Endometrial microvascular endothelial cells (primary cell): Measurements from ENCODE around the gene PADI4. TPM values are rescaled to one million over a fixed set of nuclear protein-coding genes. Genes with fewer than 3 reads are reported as not detected.

Experiments
- in situ Hi-C: cut with HindIII; loops from 2 replicates; pipeline ENCODE4 v1.10.0; 2017; ENCODE audit warnings: low sequenced_read_pairs, low pct_unique_long_range_greater_than_20kb; ENCODE audit errors: inconsistent ontology term
- total RNA-seq: library from RNA; depleted of rRNA; stranded (reverse); fragments of >200 nt; gene quantifications from one replicate; pipeline ENCODE4 v1.2.3, GENCODE V29; 2015; ENCODE audit errors: inconsistent ontology term

Gene PADI4
- total RNA-seq, 1 donor from 2014 or later: not detected

DNA sequence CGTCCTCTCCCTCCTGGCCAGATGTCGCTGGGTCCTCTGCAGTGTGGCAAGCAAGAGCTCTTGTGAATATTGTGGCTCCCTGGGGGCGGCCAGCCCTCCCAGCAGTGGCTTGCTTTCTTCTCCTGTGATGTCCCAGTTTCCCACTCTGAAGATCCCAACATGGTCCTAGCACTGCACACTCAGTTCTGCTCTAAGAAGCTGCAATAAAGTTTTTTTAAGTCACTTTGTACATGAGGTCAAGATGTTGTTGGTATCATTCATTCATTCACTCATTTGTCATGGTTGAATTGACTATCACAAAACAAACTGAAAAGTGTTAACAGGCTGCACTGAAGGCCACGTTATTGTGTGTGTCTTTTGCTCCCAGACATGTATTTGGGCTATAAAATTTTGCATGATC, 55.8 kb downstream of the PADI4 start:
- in situ Hi-C loops: no loop called here

DNA sequence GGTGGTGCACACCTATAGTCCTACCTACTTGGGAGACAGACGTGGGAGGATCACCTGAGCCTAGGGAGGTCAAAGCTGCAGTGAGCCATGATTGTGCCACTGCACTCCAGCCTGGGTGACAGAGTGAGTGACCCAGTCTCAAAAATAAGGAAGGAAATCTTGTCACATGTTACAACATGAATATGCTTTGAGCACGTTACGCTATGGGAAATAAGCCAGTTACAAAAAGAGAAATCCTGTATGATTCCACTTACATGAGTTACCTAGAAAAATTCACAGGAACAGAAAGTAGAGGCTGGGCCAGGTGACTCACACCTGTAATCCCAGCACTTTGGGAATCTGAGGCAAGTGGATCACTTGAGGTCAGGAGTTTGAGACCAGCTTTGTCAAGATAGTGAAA, 57.3 kb downstream of the PADI4 start:
- in situ Hi-C loops: no loop called here

DNA sequence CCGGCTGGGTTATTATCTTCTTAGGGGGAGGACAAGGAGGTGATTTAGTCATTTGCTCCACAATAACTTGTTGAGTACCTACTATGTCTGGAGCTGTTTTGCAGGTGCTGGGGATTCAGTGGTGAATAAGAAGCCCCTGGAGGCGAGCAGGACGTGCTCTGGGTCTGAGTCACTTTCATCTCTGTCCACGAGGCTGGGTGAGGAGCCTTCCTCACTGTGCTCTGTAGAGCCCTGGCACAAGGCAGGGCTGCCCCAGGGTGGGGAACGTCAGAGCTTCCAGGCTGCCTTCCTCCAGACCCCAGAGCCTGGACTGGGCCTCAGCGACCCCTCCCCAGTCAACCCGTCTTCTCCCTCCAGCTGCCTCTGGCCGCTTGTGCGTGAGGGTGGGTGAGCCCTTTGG, 61.5 kb downstream of the PADI4 start:
- in situ Hi-C loops: no loop called here

DNA sequence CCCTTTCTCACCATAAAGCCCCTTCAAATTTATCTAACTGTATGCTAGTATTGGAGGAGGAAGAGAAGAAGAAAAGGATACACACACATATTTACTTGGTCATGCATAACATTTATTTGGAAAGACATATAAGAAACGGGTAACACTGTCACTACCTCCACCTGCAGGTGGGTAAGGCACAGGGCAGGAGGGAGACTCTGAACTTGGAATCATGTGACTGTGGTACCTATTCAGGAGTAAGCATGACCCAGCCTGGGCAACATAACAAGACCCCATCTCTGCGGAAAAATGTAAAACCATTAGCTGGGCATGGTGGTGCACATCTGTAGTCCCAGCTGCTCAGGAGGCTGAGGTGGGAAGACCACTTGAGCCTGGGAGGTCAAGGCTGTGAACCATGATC, 62.6 kb downstream of the PADI4 start:
- in situ Hi-C loops: no loop called here

DNA sequence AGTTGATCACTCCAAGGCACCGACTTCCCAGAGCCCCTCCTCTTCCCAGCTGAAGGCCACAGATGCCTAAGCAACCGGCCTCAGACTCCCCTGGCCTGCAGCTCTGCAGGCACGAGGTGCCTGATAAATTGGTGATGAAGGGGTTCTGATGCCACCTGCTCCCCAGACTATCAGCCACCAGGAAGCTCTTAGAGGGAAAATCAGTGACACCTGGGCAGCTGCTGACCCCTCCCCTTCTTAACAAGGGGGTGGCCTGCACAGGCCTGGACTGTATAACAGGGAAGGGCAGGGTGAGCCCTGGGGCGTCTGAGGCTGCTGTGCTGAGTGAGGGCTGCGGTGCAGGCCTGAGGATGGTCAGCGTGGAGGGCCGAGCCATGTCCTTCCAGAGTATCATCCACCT, 63.9 kb downstream of the PADI4 start, which contains the start of gene PADI6:
Gene PADI6 (plus strand): TSS at position 301 of the 400 bp plus-strand sequence. CDS start 50 bp downstream, at position 351.
- in situ Hi-C loops: no loop called here

DNA sequence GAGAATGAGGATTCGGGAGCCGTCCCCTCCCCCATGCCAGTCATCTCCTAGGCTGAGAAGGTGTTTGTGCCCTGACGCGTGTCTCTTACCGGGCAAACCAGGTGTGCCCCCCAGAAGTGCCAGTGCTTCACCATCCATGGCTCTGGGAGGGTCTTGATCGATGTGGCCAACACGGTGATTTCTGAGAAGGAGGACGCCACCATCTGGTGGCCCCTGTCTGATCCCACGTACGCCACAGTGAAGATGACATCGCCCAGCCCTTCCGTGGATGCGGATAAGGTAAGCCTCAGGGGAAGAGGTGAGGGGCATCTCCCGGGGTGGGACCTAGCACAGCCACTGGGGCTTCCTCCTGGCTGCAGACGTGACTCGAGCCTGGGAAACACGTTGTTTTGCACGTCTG, 65.0 kb downstream of the PADI4 start:
- in situ Hi-C loops: no loop called here

DNA sequence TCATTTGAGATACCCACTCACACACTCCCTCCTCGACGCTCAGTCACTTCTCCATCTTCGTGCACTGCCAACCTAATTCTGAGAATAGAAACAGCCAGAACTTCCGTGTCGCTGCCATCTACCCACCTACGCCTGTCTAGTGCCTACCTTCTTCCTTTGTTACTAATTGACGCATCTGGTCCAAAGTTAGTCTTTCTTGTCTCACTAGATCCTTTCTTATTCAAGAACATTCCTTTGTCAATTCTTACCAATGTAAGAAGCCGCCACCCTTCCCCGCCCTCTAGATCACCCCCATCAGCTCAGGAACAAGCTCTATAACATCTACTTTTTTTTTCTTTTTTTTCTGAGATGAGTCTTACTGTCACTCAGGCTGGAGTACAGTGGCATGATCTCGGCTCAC, 67.7 kb downstream of the PADI4 start:
- in situ Hi-C loops: no loop called here

DNA sequence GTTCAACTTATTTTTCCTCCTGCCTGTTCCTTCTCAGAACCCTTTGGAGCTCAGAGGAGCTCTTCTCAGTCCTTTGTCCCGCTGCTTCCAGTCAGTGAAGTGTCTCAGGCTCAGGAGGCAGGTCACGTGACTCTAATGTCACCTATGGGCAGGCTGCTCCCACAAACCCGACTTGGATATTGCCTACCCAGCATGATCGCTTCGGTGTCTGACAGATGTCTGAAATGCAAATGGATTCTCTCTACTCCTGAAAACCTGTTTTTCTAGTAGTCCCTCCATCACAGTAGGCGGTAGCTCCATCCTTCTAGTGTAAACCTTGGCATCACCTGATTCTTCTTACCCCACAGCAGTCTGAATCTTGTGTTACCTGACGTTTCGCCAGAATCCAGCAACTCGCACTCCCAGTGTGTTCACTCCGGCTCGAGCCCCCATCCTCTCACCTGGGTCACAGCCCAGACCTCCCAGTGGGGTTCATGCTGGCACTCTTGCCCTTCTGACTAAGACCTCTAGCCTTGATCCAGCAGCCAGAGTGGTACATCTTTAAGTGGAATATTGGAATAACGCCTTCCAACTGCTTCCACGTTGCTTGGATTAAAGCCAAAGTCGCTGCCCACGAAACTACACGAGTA, 69.4 kb downstream of the PADI4 start:
- in situ Hi-C loops: no loop called here

DNA sequence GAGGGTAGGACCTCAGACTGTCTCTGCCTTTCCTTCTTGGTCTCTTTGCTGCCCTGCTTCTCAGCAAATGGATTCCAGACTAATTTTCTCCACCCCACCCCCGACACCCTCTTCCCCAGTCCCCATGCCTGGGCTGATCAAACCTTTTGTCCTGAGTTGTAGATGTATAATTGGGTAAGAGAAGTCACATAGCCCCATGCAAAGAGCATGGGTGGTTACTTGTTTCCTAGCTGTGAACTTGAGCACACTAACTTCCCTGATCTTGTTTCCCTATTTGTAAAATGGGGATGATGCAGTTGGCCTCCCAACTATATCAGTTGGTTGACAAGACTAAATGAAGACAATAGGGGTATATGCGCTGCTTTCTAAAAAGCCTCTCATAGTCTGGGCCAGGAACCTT, 73.2 kb downstream of the PADI4 start:
- in situ Hi-C loops: no loop called here

DNA sequence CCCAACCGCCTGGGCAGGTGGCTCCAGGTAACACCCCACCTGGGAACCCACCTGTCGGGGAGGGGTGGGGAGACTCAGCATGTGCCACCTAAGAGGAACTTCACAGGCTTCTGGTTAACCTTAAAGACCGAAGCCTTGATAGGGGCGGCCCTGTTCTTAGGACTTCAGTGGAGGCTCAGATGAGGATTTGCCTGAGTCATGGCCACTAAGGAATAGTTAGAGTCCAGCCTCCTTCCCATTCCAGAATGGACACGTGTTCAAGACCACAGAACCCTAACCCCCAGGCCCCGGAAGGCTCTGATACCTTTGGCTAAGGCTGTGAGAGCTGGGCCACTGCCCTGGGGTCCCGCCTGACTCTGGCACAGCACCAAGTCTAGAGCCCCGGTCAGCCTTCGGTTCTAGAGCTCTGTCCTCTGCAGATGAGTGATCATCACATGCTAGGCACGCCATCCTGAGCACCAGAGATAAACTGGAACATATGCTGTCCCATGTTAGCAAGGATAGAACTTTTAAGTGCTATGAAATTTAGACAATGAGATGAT, 84.3 kb downstream of the PADI4 start:
- in situ Hi-C loops: no loop called here

DNA sequence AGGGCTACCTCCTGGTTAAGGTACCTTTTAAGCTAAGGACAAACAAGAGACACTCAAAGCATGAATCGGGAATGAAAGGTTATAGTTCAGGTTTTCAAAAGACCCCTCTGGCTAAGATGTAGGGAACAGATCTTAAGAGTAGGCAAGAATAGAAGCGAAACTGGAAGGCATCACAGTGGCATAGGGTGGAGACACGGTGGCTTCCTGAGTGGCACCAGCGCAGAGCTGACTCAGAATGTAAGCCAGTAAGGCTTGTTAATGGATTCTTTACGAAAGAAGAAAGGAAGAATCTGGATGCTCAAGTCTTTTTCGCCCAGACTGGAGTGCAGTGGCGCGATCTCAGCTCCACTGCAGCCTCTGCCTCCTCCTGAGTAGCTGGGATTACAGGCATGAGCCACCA, 85.2 kb downstream of the PADI4 start:
- in situ Hi-C loops: no loop called here

DNA sequence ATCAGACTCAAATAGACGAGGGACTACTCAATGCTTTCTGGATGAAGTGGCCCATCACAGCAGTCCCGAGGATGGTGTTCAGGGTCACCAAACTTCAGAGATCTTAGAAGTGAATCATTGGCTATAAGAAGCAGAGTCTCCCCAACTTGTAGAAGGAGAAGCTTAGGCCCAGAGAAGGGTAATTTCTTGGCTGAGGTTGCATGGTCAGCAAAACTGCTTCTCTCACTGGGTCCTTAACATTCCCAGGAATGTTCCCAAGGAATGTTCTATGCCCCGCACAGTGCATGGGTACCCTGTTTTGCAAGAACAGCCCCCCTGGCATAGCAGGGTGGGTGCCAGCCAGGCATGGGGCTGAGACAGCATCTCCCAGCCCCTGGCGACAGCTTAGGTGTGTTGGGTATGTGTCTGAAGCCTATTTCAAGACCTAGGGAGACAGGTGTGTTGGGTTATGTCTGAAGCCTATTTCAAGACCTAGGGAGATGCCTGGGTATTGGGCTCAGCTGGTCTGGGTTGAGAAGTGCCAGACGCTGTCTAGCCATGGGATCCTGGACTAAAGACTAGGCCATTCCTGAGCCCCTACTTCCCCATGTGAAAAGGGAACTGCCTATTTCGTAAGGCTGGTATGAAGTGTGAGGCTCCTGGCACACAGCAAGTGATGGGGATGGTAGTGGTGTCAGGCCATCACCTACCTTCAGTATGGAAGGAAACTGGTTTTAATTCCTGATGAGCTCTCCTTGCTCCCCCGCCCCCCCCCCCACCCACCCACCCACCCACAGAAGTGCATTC, 90.1 kb downstream of the PADI4 start:
- in situ Hi-C loops: no loop called here

DNA sequence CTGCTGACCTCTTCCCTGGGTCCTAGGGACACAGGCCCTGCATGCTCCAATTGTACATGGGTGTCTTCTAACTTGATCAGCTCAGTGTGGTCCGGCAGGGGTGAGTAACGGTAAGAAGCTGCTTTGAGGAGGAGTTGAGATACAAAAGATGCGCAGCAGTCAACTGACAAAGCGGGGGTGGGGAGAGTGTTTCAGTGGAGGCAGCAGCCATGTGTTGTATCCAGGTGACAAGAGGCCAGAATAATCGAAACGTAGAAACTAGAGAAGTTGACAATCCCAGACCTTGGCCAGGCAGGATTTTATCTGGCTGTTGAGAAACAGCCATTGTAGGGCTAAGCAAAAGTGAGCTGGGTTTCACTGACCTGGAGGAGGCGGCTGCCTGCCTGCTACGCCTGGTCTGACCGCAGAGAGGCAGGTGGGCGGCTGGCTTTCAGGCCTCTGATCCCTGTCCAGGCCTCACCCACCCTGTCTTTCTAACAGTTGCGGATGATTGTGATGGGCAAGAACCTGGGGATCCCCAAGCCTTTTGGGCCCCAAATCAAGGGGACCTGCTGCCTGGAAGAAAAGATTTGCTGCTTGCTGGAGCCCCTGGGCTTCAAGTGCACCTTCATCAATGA, 92.8 kb downstream of the PADI4 start:
- in situ Hi-C loops: no loop called here

DNA sequence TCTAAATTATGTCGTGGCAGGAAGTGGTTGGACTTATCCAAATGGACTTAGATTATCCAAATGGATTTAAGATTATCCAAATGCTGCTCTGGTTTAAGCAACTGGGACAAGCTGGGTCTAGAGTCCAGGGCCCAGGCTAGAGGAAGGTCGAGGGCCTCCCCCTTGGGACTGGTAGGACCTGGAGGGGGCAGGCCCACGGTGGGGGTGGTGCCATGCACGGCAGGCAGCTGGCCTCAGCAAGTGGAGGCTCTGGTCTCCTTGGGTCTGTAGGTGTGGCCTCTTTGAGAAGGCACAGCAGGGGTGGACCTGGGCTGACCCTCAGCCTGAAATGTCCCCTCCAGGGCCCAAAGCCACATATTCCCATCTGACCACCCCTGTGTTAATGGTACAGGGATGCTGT, 93.8 kb downstream of the PADI4 start:
- in situ Hi-C loops: no loop called here

DNA sequence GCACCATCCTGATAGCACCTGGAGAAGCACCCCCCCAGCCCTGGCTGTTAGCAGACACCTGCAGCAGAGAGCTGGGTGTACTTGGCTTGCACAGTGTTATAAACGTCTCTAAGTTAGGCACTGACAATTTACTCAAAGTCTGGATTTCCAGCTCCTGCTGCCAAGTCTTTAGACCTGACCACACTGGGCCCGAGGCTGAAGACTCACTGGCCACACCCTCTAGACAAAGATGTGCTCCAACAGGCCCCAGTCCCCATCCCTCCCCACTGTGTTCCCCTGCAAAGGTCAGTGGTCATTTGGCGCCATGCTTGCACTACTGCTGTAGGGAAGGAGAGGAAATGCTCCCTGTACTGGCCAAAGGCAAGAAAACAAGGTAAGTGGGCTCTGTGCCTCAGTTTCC, 95.1 kb downstream of the PADI4 start:
- in situ Hi-C loops: no loop called here

DNA sequence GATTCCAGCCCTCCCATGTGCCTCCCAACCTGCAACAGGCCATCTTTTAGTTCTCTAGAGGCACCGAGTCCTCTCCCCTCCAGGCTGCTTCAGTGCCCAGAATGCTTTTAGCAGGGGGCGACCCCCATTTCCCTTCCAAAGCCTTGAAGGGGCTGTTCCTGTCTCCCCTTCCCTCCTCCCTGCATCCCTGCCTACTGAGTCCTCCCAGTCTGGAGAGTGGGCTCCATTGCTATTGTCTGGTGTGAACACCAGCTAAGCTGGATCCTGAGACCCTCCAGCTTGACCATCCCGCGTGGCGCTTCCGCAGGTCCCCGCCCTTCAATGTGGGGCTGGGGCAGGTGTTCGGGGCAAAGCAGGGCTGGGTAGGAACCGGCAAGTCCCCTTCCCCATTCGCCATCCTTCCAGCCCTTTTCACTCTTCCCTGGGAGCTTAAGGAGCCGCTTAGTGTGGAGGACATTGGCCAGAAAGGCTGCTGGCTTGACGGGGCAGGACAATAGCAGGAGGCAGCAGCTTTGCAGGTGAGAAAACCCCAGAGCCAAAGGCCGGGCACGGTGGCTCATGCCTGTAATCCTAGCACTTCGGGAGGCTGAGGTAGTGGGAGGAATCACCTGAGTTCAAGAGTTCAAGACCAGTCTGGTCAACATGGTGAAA, 96.2 kb downstream of the PADI4 start:
- in situ Hi-C loops: no loop called here

DNA sequence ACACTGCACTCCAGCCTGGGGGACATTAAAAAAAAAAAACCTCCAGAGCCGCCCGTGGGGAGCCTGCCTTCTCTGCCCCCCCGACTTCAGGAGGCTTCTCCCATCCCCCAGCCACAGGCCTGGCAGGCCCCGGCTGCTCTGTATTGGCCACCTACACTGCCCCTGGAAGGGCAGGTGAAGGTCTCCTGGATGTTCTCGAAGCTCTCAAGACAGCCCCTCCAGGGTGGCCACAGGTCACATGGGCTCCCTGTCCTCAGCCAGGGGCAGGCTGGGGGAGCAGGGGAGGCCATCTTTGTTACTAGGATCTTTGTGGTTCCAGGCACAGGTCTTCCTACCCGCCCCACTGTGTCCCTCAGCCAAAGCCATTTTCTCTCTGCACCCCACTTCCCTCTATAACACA, 96.8 kb downstream of the PADI4 start:
- in situ Hi-C loops: no loop called here

DNA sequence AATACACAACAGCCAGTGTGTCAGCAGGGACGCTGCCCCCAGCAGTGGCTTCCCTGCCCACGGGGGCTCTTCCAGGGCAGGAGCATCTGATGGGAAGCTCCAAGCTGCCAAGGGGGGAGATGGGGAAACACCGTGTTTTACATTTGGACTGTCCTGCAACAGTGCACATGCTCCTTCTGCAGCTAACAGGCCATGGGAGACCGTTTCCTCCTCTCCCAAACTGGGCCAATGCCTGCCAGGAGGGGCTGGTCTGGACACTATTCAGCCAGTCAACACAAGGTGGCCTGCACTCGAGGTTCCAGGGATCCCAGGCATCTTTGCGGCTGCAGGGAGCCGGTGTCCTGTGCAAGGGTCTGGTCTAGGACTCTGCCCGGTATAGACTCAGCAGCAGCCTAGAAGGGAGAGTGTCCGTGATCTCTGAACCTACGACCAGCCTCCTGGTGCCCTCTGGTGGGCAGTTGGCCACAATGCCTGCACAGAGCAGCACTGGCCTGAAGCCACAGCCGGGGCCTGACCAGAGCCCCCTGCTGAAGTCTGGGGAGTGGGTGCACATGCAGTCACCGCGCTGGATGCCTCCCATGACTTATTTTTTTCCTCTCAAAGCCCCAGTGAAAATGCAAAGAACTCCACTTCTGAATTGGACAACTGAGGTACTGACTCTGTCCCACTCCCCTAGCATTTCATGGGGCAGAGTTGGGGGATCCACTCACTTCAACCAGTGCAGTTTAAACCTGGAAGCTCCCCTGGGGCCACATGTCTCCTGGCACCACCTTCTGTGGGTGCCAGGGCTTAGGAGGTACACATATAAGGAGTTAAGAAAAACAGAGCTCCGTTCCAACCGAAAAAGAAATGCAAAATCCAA, 98.1 kb downstream of the PADI4 start:
- in situ Hi-C loops: no loop called here
